Stimulated activated CD4-positive, alpha-beta T cell treated with anti-CD3 and anti-CD28 coated beads, Interleukin-4, amount 100 ng/mL, for 1 hour (primary cell): Measurements from ENCODE around the gene IFI6.
"Not testable (repeated sequence)": the region's sequence is repeated elsewhere in the genome, so short reads cannot be mapped to it uniquely, and the experiment has no call there.

ENCODE experiments used
- DNase-seq: peaks from one replicate; pipeline ENCODE4 v3.0.0-alpha.2; 2020

The IFI6 gene, protein sequence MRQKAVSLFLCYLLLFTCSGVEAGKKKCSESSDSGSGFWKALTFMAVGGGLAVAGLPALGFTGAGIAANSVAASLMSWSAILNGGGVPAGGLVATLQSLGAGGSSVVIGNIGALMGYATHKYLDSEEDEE

DNA sequence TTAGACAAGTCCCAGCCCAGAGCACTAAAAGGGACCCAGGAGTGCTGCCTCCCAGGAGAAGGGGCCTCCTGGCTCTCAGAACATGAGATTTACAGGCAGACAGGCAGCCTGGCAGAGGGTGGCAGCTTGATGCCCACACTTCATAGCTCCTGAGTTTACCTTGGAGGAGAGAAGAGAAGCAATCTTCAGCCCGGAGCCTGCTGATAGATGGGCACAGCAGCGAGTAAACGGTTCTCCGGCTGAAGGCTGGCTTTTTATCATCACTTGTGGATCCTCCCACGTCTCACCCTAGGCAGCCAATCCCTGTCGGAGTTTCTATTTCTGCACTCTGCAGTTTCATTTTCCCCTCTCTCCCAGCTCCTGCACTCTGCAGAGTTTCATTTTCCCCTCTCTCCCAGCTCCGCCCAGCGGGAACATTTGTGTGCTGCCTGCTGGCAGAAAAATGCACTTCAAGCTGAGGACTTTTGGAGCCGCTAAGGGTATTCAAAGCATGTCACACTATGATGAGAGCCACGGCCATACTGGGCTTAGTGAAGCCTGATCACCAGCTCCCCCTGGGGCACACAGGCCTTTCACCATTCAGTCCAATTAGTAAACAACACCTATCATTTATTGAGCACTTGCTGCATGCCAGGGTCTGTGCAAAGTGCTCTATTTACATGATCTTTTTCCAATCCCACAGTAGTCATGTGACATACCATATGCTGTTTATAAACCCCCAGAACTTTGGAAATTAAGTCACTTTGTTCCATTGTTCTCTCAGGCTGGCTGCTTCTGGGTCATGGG, at the start of gene IFI6:
Gene IFI6 (minus strand): TSS at position 229 of the 786 bp plus-strand sequence. CDS start 2,878 bp downstream, outside the sequence.
- peak; percentile 65 for DNase-seq

DNA sequence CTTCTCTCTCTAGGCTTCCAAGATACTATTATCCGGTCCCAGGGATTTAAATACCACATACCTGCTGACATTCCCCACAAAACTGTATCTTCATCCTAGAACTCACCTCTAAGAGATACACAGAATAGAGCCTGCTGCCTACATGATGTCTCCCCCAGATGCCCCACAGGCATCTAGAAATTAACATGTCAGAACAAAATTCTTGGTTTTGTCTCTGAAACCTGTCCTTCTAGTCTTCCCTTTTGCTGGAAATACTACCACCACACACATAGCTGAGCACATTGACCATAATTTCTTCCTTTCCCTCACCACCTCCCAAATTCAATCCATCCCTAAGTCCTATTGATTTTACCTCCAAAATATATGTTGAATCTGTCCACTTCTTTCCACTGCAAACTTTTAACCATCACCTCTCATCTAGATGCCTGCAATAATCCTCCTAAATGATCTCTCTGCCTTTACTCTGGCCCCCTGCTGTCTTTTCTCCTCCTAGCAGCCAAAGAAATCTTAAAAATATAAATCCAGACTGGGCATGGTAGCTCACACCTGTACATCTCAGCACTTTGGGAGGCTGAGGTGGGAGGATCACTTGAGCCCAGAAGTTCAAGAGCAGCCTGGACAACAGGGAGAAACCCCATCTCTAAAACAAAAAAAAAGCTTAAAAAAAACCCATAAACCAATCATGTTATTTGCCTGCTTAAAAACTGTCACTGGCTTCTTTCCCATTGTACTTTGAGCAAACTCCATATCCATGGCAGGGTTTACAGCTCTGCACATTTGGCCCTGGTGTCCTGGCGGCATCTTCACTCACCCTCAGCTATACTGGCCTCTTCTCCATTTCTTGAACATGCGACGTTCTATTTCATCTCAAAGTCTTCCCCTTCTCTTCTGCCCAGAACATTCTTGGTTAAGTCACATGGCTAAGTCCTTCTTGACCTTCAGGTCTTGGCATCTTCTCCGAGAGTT, 47.6 kb upstream of the IFI6 start:
- no peak for DNase-seq

DNA sequence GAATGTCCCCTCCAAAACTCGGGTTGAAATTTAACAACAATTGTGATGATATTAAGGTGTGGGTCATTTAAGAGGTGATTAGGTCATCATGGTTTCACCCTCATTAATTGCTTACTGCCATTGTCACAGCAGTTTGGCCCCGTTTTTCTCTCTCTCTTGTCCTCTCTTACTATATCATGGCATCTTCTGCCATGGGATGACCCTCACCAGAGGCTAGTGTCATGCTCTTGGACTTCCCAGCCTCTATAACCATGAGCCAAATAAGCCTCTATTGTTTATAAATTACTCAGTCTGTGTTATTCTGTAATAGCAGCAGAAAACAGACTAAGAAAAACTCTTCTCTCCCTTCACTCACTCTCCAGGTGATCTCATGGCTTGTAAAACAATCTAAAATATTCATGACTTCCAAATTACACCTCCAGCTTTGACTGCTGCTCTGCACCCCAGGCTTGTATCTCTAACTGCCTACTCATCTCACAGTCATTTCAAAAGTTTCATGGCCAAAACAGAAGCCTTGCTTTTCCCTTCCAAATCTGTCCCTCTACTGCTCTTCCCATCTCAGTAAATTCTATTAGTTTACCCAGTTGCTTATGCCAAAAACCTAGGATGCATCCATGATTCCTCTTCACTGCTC, 44.4 kb upstream of the IFI6 start:
- DNase-seq, result no peak

DNA sequence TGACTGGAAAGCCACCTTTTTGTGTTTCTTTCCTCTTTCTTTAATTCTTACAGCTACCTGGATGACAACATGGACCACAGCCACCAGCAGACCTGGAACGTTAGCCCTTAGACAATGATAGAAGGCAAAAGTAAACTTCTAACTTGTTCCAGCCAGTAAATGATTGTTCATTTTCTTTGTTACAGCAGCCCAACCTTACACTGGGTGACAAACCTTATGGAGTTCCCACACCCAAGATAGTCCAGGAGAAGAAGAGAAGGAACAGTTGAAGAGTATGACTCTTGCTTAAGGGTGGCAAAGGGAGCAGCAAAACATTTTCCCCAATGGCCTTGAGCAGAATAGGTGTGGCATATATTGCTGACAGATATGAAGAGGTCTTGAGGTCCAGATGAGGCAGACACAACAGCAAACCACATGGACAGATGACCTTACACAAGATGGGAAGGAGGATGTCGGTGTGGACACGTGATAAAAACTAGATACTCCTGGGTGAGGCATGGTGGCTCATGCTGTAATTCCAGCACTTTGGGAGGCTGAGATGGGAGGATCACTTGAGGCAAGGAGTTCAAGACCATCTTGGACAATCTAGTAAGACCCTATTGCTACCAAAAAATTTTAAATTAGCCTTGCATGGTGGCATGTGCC, 42.0 kb upstream of the IFI6 start:
- DNase-seq, result no peak

DNA sequence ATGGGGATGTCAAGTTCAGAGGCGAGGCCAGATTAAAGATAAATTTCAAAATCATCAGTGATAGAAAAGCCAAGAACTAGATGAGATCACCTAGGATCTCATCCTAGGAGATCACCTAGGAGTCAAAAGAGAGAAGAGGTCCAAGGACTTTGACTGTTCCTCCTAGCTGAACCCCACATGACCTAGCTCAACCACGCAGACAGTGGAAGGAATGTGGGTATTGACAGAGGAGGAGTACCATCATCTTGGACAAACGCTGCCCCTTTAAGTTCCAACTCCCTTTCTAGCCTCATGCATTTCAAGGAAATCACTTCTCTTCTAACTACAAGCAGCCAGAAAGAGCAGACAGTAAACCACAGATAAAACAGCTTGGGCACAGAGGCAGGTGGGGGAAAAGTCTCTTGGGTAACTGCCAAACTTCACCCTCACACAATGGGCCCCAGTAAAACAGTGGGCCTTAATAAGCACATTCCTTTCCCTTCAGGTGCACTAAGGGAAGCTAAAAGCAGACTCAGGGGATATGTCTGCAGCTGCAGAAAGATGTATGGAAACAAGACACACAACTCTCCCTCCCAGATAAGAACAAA, 41.2 kb upstream of the IFI6 start:
- no peak for DNase-seq

DNA sequence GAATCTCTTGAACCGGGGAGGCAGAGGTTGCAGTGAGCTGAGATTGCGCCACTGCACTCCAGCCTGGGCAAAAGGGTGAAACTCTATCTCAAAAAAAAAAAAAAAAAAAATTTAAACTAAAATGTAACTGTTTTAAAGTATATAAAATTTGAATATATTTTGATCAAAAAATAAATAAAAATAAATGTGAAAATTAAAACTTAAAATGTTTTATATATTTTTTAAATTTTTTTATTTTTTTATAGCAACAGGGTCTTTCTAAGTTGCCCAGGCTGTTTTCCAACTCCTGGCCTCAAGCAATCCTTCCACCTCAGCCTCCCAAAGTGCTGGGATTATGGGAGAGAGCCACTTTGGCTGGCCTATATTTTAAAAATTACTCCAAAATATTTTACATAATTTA, 38.6 kb upstream of the IFI6 start:
- no peak for DNase-seq

DNA sequence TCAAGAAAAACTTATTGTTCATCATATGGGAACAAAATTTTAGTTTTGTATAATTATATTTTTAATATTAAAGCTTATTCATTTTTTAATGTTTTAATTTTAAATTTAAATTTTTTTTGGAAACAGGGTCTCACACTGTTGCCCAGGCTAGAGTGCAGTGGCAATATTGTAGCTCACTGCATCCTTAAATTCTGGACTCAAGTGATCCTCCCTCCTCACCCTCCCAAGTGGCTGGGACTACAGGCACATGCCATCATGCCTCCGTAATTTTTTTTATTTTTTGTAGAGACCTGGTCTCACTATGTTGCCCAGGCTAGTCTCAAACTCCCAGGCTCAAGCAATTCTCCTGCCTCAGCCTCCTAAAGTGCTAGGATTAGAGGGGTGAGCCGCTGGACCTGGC, 33.6 kb upstream of the IFI6 start:
- no peak for DNase-seq

DNA sequence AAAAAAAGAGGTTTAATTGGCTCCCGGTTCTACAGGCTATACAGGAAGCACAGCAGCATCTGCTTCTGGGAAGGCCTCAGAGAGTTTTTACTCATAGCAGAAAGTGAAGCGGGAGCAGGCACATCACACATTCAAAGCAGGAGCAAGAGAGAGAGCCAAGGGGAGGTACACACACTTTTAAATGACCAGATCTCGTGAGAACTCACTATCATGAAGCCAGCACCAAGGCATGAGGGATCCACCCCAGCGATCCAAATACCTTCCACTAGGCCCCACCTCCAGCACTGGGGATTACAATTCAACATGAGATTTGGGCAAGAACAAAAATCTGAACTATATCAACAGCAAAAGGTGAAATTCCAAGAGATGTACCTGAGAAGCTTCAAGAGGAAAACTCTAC, 33.0 kb upstream of the IFI6 start:
- no peak for DNase-seq

DNA sequence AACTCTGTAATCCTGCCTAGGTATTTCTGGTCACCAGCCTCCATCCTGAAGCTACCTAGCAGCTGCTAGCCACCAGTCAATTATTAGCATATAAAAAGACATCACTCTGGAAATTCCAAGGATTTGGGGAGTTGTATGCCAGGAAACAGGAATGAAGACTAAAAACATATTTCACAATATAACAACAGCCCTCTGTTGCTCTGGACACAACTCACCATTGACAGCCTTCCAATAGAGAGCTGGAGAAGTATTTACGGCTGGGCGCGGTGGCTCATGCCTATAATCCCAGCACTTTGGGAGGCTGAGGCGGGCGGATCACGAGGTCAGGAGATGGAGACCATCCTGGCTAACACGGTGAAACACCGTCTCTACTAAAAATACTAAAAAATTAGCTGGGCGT, 24.8 kb upstream of the IFI6 start:
- not testable (repeated sequence) for DNase-seq

DNA sequence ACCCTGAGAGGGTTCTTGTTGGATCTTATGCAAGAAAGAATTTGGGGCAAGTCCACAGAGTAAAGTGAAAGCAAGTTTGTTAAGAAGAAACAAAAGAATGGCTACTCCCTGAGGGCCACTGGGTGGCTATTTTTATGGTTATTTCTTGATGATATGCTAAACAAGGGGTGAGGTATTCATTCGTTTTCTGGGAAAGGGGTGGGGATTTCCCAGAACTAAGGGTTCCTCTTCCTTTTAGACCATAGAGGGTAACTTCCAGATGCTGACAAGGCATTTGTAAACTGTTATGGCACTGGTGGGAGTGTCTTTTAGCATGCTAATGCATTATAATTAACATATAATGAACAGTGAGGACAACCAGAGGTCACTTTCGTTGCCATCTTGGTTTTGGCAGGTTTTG, 18.2 kb upstream of the IFI6 start:
- no peak for DNase-seq

DNA sequence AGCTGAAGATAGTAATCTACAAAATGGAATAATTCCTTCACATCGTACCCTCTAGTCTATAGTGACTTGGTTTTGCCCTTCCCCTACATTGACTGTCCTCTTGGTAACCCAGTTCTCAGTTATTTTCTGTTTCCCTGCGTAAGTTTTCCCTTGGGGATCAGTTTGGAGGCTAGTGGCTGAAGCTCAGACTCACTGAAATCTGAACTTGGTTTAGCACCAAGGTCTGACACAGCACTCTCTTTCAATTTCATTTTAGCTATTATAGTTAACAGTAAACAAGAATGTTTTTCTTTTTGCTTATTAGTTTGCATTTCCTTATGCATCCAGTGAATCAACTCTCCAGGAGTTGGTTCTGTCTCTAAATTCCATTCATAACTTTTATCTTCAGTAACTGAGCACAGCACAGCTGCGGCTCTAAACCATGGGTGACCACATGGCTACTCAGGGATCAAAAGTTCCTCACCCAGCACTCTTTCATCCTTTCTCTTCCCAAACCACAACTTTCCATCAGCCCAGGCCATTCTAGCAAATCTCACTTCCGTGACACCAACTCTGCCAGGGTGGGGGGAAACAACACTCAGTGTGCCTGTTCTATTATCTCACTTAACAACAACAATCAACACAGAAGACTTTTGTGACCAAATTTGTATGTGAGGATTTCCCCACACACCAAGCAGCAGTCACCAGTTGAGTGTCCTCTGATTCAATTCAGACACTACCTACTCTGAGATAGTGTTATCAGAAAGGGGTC, 17.6 kb upstream of the IFI6 start:
- DNase-seq, result no peak

DNA sequence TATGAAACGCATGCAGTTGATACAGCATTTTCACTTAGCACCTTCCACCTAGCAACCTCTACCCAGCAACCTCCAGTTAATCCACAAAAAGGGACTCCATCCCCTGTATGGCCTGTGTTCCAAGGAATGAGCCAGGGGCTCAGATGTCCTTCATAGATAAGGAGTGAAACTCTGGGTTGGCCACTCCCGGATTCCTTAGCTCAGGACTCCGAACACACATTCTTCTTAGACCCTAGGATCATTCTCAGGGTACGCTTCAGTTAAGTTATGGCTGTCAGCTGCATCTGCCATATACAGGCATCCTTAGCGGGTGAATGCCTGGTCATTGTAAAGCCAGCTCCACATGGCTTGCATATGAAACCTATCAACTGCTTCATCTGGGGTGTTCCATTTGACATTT, 15.9 kb upstream of the IFI6 start:
- no peak for DNase-seq

DNA sequence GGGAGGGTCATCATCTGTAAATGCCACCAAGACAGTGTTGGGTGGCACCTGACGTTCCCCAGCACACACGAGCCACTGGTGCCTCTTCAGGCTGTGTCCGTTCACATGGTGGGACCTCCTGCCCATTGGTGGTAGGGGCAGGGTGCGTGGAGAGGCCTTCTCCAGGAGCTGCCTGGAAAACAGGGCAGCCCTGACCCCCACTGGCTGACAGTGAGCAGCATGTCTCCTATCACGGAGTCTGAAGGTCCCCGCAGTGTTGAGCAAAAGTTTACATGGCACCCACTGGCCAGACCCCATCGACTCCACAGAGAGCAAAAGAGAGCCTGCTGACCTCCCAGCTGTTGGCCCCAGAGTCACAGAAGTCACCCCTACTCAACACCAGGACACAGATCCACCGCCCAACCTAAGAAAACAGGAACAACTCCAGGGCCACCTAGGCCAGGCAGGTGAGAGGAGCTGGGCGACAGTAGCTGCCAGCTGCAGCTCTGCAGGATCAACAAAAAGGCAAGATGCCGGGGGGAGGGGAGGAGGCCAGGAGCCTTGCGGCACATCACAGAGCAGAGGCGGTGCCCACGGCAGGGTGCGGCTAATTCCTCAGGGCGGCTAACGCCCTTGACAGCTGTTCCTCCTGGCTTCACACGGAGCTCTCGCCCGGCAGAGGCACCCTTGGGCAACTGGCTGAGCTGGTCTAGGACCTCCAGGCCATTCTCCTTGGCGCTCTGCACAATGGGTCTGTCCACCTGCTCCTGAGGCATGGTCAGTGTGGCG, 14.4 kb upstream of the IFI6 start:
- DNase-seq, result no peak

DNA sequence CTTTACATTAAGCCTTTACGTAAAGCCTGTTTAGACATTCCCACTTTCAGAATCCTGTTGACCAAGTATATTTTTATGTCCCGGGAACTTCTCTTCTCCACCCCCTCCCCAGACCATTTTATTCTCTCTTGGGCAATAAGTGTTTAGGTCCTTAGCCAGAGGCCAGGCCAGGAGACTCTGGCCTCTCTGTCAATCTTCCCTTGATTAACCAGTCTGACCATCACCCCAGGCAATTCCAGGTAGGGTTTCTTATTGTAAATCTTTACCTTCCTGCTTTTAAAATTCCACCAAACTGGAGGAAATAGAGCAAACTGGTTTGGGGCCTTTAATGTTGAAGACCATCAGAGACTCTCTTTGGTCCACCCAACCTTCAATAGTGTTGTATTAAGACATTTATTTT, 12.2 kb upstream of the IFI6 start:
- no peak for DNase-seq

DNA sequence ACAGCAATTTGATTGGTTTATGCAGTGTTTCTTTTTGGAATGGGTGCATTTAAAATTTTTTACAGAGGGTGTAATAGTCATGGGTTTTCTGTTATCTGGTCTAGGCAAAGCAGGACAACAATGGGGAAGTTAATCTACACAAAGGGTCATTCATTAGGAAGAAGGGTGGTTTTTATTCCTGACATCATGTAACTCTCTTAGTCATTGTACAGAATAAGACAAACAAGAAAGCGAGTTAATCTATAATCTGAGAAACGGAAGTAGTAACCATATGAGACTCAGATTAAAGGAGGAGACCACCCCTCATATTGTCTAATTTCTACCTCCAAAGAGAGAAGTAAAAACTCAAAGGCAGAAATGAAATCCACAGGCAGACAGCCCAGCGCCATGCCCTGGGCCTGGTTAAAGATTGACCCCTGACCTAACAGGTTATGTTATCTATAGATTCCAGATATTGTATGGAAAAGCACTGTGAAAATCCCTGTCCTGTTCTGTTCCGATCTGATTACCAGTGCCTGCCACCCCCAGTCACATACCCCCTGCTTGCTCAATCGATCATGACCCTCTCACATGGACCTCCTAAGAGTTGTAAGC, 10.5 kb upstream of the IFI6 start:
- no peak for DNase-seq

DNA sequence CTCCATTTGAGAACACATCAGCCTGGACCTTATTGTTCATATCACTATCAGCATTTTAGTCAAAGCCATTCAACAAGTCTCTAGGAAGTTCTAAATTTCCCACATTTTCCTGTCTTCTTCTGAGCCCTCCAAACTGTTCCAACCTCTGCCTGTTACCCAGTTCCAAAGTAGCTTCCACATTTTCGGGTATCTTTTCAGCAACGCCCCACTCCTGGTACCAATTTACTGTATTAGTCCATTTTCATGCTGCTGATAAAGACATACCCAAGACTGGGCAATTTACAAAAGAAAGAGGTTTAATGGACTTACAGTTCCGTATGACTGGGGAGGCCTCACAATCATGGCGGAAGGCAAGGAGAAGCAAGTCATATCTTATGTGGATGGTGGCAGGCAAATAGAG, 9.6 kb upstream of the IFI6 start:
- DNase-seq, result not testable (repeated sequence)

DNA sequence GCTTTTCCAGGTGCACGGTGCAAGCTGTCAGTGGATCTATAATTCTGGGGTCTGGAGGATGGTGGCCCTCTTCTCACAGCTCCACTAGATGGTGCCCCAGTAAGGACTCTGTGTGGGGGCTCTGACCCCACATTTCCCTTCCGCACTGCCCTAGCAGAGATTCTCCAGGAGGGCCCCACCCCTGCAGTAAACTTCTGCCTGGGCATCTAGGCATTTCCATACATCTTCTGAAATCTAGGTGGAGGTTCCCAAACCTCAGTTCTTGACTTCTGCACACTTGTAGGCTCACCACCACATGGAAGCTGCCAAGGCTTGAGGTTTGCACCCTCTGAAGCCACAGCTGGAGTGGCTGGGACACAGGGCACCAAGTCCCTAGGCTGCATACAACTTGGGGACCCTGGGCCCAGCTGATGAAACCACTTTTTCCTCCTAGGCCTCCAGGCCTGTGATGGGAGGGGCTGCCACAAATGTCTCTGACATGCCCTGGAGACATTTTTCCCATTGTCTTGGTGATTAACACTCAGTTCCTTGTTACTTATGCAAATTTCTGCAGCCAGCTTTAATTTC, 8.3 kb upstream of the IFI6 start:
- not testable (repeated sequence) for DNase-seq

DNA sequence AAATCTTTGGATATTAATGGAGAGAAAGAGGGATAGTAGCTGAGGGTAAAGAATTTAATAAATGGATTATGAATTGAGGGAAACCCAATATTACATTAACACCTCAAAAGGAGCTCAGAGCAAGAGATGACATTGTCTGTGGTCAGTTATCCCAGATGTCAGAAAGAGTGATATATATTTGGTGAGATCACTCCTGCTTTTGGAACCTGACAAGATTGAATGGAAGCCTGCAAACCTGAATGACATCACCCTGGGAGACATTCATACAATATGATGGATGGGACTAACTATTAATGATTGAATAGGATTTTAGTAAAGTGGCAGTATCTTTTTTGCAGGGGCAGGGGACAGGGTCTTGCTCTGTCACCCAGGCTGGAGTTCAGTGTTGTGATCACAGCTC, 6.8 kb upstream of the IFI6 start:
- DNase-seq, result no peak

DNA sequence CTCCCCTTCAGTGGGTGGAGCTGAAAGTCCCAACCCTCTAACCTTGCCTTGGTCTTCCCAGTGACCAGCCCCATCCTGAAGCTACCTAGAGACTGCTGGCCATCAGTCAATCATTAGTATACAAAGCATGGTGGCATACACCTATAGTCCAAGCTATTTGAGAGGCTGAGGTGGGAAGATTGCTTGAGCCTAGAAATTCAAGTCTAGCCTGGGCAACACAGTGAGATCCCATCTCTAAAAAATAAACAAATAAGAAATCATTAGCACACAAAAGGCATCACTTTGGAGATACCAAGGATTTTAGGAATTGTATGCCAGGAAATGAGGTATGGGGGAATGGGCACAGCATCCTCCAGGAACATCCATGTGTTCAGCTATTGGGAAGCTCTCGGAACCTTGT, 4.4 kb upstream of the IFI6 start:
- no peak for DNase-seq

DNA sequence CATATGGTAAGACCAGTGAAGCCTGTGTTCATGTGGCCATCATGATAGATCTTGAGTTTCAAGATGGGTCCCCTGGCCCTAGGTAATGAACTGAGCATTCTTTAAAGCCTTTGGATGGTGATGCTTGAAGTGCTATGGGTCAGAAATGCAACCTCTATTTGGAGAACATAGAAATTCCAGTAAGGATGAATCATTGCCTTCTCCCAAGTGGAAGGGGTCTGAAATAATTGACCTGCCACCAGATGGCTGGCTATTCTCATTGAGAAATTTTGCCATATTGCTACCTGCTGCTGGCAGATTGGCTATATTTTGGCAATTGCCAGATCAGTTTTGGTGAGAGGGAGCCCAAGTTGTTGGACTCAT, 739 bp upstream of the IFI6 start:
- no peak for DNase-seq
